Right lobe of liver (tissue), 4 donors: ENCODE data around the gene MAEL.

Experiments used
- POLR2A ChIP-seq: fragments of 450-650 bp; IDR thresholded peaks from one replicate; pipeline ENCODE4 v1.6.1; 2017; ENCODE audit warnings: antibody characterized with exemption, mild to moderate bottlenecking
- TF ChIP-seq, protein P1 (sequence below), 4 donors: fragments of 200-600 bp in 3 of 4; fragments of 450-650 bp in 1 of 4; IDR thresholded peaks; one replicate each; pipeline versions ENCODE4 v1.5.1 to v1.8.0; 2016 to 2022; ENCODE audit warnings: antibody characterized with exemption in 4 of 4, mild to moderate bottlenecking in 2 of 4
- donor health status: DM: no; HTN: no; CAD: no.
- donor health status: DM: no; HTN: no; CAD: no.
- donor health status: DM: no; HTN: yes; CAD: no.

DNA sequence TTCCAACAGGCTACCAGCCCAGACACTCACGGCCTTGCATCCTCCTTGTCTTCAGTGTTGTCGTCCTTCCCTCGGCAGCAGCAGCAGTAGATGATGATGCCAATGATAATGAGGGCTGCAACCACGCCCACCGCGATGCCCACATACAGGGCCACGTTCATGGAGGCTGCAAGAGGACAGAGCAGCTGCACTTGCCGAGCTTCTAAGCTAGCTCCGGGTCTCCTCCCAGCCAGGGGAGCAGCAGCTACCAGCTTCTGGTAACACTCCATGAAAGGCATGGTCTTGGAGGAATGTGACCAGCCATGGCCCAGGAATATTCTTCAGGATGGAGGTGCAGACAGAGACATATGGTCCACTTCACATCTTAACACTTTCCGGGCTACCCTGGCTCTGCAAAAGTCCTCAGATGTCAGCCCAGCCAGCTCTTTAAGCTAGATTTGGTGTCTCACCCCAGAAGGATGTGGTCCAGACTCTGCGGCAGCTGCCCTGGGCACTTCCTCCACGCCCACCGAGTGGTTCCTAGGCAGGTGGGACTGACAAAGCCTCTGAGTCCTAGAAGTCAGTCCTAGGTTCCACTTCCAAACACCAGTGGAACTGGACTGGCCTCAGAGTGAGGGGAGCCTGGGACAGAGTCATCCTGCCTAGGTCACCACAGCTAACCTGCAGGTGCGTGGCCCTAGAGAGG lies 66.0 kb downstream of the MAEL start:
- TF ChIP-seq, protein P1, sequence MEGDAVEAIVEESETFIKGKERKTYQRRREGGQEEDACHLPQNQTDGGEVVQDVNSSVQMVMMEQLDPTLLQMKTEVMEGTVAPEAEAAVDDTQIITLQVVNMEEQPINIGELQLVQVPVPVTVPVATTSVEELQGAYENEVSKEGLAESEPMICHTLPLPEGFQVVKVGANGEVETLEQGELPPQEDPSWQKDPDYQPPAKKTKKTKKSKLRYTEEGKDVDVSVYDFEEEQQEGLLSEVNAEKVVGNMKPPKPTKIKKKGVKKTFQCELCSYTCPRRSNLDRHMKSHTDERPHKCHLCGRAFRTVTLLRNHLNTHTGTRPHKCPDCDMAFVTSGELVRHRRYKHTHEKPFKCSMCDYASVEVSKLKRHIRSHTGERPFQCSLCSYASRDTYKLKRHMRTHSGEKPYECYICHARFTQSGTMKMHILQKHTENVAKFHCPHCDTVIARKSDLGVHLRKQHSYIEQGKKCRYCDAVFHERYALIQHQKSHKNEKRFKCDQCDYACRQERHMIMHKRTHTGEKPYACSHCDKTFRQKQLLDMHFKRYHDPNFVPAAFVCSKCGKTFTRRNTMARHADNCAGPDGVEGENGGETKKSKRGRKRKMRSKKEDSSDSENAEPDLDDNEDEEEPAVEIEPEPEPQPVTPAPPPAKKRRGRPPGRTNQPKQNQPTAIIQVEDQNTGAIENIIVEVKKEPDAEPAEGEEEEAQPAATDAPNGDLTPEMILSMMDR (IDR thresholded peaks at IDR 0.05), result no peak
- TF ChIP-seq POLR2A, result no peak
